ENCODE measurements around the gene TAP1. TPM values are rescaled to one million over a fixed set of nuclear protein-coding genes. Genes with fewer than 3 reads are reported as not detected.

The TAP1 gene
- total RNA-seq, 4 donors from 2014 or later: 24.6 to 41.8 (median 26.5) TPM

DNA sequence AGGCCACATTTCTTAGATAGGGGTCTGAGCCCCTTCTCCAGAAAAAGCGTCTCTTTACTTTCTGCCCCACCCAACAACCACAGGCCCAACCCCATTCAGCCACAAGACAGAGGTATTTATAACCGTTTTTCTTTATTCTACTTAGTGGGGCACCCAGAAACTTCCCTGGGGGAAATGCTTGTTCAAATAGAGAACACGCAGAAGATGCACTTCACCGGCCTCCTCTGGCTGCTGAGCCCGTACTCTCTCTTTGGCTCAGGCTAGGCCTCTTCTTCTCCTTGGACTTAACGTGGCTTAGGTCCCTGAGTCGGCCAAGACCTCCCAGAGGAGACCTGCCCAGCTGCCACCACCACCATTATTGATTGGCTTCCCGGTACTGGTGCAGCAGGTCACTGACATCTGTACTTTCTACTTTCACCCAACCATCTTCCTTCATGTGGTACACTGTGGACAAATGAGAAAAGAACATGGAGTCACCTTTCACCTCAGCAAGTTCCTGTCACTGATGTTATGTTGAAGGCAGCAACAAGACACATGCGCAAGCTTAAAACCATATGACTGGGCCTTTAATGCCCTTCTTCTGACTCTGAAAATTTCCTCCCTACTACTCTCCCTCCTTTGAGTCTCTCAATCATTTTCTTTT is 12.8 kb downstream of the TAP1 start:
- Histone ChIP-seq H3K36me3 (peaks cover 0 to 37% of the 10 kb centered on the region in 2 donors), H3K27ac (peak overlapping the region in 1 of 4 donors; percentile 24), H3K27me3 (no peaks in the 10 kb centered on the region), H3K4me1 (peaks cover 0 to 50% (median 8%) of the 10 kb centered on the region in 3 donors), H3K4me3 (no peak overlapping the region), H3K9me3 (no peaks in the 10 kb centered on the region)
- TF ChIP-seq POLR2A (IDR thresholded peaks at IDR 0.05): no peak
- TF ChIP-seq EP300 (IDR thresholded peaks at IDR 0.05): no peak
- no peak for TF ChIP-seq POLR2AphosphoS5 (IDR thresholded peaks at IDR 0.05)
- TF ChIP-seq, protein P1, sequence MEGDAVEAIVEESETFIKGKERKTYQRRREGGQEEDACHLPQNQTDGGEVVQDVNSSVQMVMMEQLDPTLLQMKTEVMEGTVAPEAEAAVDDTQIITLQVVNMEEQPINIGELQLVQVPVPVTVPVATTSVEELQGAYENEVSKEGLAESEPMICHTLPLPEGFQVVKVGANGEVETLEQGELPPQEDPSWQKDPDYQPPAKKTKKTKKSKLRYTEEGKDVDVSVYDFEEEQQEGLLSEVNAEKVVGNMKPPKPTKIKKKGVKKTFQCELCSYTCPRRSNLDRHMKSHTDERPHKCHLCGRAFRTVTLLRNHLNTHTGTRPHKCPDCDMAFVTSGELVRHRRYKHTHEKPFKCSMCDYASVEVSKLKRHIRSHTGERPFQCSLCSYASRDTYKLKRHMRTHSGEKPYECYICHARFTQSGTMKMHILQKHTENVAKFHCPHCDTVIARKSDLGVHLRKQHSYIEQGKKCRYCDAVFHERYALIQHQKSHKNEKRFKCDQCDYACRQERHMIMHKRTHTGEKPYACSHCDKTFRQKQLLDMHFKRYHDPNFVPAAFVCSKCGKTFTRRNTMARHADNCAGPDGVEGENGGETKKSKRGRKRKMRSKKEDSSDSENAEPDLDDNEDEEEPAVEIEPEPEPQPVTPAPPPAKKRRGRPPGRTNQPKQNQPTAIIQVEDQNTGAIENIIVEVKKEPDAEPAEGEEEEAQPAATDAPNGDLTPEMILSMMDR (IDR thresholded peaks at IDR 0.05): no peak
- no peak for ATAC-seq
- 75 to 82% methylated on average over 2 to 7 of the region's 9 CpGs for whole genome bisulfite sequencing, 2 donors (ENCODE audit: low coverage in 1 of 2)

DNA sequence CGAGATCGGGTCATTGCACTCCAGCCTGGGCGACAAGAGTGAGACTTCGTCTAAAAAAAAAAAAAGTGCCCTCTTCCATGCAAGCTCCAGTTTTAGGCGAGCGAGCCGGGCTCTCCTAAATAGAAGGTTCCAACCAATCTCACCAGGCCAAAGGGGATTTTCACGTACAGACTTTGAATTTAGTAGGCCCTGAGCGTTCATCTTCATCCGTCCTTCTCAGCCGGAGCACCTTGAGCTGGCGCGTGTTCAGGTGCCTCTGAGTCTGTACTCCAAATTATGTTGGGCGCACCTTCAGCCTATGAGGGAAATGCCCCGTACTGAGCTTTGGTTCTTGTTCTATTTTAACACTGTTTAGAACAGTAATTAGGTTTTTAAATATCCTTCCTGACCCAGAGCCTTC is 14.1 kb downstream of the TAP1 start:
- peaks cover 0 to 39% (median 8%) of the 10 kb centered on the region in 3 donors for H3K4me1 ChIP-seq
- ATAC-seq: no peak
- no peaks in the 10 kb centered on the region for H3K27me3 ChIP-seq
- TF ChIP-seq POLR2A (IDR thresholded peaks at IDR 0.05): no peak
- peaks cover 0 to 45% of the 10 kb centered on the region in 2 donors for H3K36me3 ChIP-seq
- WGBS, 2 donors (ENCODE audit: low coverage in 1 of 2): 86 to 94% methylated on average over 6 to 7 of the region's 15 CpGs
- H3K4me3 ChIP-seq: no peak overlapping the region
- H3K27ac ChIP-seq: peak overlapping the region in 3 of 4 donors; percentile 84 to 97 (median 93)
- no peaks in the 10 kb centered on the region for H3K9me3 ChIP-seq

DNA sequence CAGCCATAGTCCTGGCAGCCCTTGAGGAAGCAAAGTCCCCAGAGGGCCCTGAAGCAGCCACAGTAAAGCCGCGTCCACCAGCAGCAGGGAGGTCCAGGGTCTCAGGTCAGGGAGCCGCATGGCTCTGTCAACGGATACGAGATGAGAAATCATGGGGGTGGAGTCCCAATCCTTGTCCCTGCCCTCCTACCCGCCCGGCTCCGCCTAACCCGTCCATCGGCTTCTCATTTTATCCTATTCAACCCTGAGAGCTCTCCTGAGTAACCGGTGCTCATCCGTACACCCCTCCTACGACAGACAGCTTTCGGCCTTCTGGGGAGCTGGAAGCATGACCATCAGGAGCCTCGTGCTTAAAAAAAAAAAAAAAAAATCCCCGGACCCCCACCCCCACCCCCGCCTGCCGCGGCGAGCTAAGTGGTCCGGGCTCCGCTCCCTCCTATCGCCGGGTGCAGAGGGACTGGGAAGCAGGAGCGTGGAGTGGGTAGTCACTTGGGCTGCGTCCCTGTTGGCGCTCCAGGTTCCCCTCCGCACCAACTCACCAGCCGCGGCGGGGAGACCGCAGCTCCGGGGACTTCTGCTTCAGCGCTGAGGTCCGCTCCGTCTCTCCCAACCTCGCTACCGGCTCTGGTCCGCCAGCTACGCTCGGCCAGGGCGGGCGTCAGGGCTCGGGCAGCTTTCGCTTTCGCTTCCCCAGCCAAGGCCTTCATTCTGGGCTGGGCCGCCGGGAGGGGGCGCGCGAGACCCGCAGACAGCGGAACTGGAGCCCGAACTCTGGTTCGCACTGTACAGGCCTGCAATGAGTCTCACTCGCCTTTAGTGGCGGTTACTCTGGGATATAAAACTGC is 15.2 kb downstream of the TAP1 start, which contains the start of gene TAP2:
TAP2 (minus strand) TSS at position 626 of the 845 bp plus-strand sequence; CDS start at position 120, 506 bp downstream.
- Histone ChIP-seq H3K9me3 (no peaks in the 10 kb centered on the region), H3K36me3 (peaks cover 0 to 49% of the 10 kb centered on the region in 2 donors), H3K27ac (peak within 1 kb of the TSS; percentile 79 to 97 (median 88)), H3K27me3 (no peaks in the 10 kb centered on the region), H3K4me1 (peaks cover 0 to 35% (median 8%) of the 10 kb centered on the region in 3 donors), H3K4me3 (peak within 1 kb of the TSS; percentile 64 to 67)
- ATAC-seq: peak; percentile 96
- WGBS, 2 donors (ENCODE audit: low coverage in 1 of 2): 0% methylated on average over 3 to 11 of the region's 57 CpGs
- TF ChIP-seq POLR2A (IDR thresholded peaks at IDR 0.05) (peak; percentile 15 to 45), EP300 (IDR thresholded peaks at IDR 0.05) (no peak), POLR2AphosphoS5 (IDR thresholded peaks at IDR 0.05) (peak; percentile 77)
- TF ChIP-seq, protein P1 (IDR thresholded peaks at IDR 0.05): peak; percentile 91 to 98 (median 97)

DNA sequence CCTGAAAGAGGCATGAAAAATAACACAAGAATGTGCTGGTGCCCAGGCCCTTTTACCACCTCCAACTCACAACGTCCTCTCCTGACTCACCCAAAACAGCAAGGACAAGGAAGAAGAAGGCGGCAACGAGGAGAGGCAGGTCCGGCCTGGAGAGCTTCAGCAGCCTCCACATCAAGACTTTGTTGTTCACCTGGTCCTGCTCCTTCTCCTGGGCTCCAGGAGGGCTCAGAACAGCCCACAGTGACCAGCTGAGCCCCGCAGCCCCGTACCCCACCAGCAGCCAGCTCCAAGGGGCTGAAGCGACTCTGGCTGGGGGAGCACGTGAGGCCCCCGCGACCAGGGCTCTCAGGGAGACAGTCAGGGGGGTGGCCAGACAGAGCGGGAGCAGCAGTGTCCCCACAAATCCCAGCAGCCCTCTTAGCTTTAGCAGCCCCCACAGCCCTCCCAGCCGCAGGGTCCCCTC is 15.8 kb downstream of the TAP1 start:
- ATAC-seq: no peak

More for the DNA sequence above, 15.8 kb downstream of the TAP1 start:
- no peaks in the 10 kb centered on the region for H3K9me3 ChIP-seq
- peak overlapping the region; percentile 64 to 67 for H3K4me3 ChIP-seq
- peaks cover 0 to 49% of the 10 kb centered on the region in 2 donors for H3K36me3 ChIP-seq
- peak overlapping the region; percentile 79 to 97 (median 88) for H3K27ac ChIP-seq
- peaks cover 0 to 28% (median 8%) of the 10 kb centered on the region in 3 donors for H3K4me1 ChIP-seq
- no peaks in the 10 kb centered on the region for H3K27me3 ChIP-seq
- no peak for TF ChIP-seq POLR2AphosphoS5 (IDR thresholded peaks at IDR 0.05)
- no peak for TF ChIP-seq EP300 (IDR thresholded peaks at IDR 0.05)
- no peak for TF ChIP-seq POLR2A (IDR thresholded peaks at IDR 0.05)
- TF ChIP-seq, protein P1 (IDR thresholded peaks at IDR 0.05): no peak
- 28 to 100% methylated on average over 2 to 7 of the region's 12 CpGs for WGBS, 2 donors (ENCODE audit: low coverage in 1 of 2)
